Nucleus accumbens (tissue), 56 donors: Measurements from ENCODE around the gene DHX40.

Experiments used
- DNase-seq, 56 donors: peaks; one replicate each; lab custom pipeline; 2025; lab: John Stamatoyannopoulos, UW

DHX40 gene

GRCh38 chr17:59626756-59627155 lies 61.3 kb downstream of the DHX40 start:
- no peak for DNase-seq

GRCh38 chr17:59627274-59627673 lies 61.9 kb downstream of the DHX40 start:
- DNase-seq: no peak

GRCh38 chr17:59627770-59628171 lies 62.4 kb downstream of the DHX40 start:
- no peak for DNase-seq

- no peak for DNase-seq
Measured at GRCh38 chr17:59629174-59629573, 63.8 kb downstream of the DHX40 start.

- DNase-seq: no peak
Measured at GRCh38 chr17:59631276-59631675, 65.9 kb downstream of the DHX40 start.

- no peak for DNase-seq
Measured at GRCh38 chr17:59632398-59632797, 67.0 kb downstream of the DHX40 start.

GRCh38 chr17:59633658-59634359 lies 68.4 kb downstream of the DHX40 start:
- DNase-seq: no peak

GRCh38 chr17:59634632-59635541 lies 69.5 kb downstream of the DHX40 start:
- no peak for DNase-seq

- no peak for DNase-seq
Measured at GRCh38 chr17:59637611-59638310, 72.4 kb downstream of the DHX40 start.

GRCh38 chr17:59638553-59638952 lies 73.1 kb downstream of the DHX40 start:
- no peak for DNase-seq

GRCh38 chr17:59641799-59642484 lies 76.5 kb downstream of the DHX40 start:
- DNase-seq: no peak

GRCh38 chr17:59642565-59642964 lies 77.2 kb downstream of the DHX40 start:
- DNase-seq: no peak

GRCh38 chr17:59643159-59644140 lies 78.0 kb downstream of the DHX40 start:
- no peak for DNase-seq

- no peak for DNase-seq
Measured at GRCh38 chr17:59647288-59647687, 81.9 kb downstream of the DHX40 start.

GRCh38 chr17:59649886-59650285 lies 84.5 kb downstream of the DHX40 start:
- no peak for DNase-seq

GRCh38 chr17:59650642-59651041 lies 85.2 kb downstream of the DHX40 start:
- peak in 7 of 56 donors; percentile 3 to 44 (median 15) for DNase-seq

- no peak for DNase-seq
Measured at GRCh38 chr17:59651346-59651745, 85.9 kb downstream of the DHX40 start.

- no peak for DNase-seq
Measured at GRCh38 chr17:59652119-59652518, 86.7 kb downstream of the DHX40 start.

GRCh38 chr17:59656624-59657023 lies 91.2 kb downstream of the DHX40 start:
- DNase-seq: peak in 2 of 56 donors; percentile 4 to 5
